Measurements from ENCODE around the gene EZH1.

The EZH1 gene
- 88.9 to 143 reads per million in 2 donors for total RNA-seq

DNA sequence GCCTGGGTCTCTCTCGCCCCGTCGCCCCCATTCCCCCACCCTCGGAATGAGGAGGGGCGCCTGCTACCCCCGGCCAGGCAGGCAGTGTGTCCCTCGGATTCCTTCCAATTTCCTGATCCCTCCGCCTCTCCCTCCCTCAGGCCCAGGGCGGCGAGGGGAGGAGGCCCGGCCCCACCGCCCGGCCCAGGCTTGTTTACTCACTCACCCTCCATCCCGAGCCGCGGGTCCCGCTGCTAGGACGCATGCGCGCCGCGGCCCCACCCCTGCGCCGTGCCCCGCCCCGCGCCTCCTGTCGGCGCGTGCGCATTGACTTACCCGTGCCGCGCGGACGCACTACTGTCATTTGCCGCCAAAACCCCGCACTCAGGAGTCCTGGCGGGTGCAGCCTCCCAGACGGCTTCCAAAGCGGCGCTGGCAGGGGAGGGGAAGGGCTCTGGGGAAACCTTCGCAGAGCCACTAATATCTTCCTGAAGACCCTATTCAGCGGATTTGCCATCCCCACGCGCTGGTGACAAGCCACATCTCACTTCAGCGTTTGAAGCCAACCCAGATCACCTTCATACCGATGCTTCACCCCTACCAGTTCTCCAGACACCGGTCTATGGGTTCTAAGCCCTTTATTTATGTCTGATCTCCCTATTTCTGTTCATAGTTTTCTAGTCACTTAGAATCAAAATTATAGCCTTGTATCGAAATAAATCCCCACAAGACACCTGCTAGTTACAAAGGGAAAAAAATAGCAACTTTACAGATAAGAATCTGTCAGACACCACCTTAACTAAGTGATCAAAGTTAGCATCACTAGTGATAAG lies at the start of gene EZH1:
EZH1 (minus strand) TSS at position 235 of the 812 bp plus-strand sequence. CDS start 16,099 bp downstream, outside the sequence.
- DNase-seq = peak; percentile 85 to 94 (median 87)

DNA sequence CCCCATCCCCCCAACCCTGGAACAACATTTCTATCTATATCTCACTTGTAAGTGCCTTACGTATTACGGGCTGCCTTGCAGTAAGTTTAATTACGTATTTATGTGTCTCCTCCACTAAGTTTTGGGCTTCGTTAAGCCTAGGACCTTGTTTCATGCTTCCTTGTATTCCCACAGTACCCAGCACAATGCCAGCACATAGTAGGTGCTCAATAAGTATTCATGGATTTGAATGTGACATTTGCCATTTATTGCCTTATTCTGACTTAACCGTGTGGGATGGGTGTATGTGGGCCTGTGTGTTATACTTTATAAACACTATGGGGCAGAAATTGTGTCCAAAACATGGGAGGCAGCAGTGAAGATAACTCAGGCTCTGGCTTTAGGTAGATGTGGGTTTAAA lies 47.7 kb upstream of the EZH1 start:
- DNase-seq = no peak

DNA sequence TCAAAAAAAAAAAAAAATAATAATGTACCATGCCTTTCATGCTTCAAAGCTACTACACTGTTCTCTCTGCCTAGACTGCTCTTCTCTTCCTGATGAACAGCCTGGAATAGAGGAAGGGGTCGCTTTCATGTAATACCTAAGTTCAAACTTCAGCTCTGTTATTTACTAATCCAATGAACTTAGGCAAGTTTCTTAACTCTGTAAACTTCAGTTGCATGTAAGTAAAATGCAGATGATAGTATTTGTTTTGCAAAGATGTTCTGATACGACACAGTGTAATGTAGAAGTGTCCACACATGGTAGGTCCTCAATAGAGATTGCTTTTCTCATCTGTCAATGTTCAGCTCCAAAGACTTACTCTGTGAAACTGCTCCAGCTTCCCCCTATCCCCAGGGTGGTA lies 47.1 kb upstream of the EZH1 start:
- no peak for DNase-seq

DNA sequence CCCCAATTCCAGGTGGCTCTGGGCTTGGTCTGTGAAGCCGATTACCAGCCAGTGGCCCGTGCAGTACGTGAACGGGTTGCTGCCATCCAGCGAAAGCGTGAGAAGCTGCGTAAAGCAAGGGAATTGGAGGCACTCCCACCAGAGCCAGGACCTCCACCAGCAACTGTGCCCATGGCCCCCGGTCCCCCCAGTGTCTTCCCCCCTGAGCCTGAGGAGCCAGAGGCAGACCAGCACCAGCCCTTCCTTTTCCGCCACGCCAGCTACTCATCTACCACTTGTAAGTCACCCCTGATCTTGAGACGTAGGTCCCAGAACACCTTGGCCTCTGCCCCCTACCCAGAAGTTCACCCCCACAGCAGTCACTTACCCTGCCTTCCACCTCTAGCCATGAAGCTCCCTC lies 42.4 kb upstream of the EZH1 start:
- DNase-seq = no peak

DNA sequence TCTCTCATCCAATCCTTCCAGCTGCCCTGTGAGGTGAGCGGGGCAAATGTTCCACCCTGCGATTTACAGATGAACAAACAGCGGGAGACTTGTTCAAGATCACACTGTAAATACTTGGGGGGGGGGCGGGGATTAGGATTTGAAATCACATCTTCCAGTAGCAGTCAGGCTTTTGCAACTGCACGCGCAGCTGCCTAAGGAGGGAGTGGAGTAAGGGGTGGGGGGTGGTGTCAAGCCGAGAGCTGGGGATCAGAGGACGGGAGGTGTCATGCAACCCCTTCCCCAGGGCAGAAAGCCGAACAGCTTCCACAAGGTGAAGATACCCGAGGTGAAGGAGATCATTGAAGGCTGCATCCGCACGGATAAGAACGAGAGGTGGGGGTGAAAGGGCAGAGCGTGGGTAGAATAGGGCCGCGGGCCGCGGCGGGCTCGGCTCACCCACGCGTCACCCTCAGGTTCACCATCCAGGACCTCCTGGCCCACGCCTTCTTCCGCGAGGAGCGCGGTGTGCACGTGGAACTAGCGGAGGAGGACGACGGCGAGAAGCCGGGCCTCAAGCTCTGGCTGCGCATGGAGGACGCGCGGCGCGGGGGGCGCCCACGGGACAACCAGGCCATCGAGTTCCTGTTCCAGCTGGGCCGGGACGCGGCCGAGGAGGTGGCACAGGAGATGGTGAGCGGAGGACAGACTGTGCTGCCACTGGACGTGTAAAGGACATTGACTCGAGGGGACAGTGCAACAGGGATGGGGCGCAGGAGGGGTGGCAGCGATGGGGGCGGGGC lies 40.2 kb upstream of the EZH1 start:
- peak in 1 of 5 experiments; percentile 15 for DNase-seq

DNA sequence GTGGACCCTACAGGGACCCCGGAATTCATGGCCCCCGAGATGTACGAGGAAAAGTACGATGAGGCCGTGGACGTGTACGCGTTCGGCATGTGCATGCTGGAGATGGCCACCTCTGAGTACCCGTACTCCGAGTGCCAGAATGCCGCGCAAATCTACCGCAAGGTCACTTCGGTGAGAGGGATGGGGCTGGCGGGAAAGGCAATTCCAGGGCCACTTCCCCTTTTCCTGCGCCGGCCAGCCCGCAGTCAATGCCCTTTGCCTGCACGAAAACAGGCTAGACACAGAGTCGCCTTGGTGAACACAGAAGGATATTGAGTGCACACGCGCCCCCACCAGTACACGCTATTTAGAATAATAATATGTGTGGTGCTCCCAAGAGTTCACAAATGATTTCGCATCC lies 39.6 kb upstream of the EZH1 start:
- DNase-seq = no peak

DNA sequence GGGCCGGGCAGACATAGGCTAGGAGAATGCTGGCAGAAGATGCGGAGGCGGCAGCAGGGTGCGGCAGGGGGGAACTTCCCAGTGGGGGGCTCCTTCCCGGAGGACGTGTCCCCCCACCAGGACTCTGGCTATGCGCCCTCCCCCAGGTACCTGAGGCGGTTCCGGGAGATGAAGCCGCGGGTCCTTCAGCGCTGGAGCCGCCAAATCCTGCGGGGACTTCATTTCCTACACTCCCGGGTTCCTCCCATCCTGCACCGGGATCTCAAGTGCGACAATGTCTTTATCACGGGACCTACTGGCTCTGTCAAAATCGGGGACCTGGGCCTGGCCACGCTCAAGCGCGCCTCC lies 38.9 kb upstream of the EZH1 start:
- DNase-seq = no peak

DNA sequence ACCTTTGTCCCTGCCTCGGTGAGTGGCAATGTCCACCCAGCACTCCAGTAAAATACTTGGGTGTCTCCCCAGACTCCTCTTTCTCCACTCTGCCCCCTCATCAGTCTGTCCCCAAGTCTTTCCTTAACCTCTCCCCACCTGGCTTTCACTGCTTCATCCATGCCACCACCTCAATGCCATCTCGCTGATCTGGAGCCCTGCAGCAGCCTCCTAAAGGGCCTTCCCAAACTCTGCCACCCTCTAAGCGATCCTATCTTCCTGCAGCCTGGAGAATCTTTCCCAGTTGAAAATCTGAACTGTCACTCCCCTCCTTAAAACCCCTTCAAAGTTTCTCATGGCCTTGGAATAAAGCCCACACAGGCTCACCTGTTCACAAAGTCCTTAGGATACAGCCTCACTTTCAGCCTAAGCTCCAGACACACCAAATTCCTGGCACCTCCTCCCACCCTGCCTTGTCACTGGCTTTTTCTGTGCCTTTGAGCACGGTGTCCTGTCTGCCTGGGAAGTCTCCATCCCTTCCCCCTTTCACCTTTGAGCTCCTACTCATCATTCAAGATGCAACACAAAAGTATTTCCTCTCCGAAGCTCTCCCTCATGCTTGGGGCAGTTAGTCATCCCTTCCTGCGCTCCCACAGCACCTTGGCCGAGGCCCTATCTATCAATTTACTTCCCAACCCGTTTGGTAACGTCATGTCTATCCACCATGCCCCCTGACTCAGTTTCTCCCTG lies 38.4 kb upstream of the EZH1 start:
- DNase-seq = no peak

DNA sequence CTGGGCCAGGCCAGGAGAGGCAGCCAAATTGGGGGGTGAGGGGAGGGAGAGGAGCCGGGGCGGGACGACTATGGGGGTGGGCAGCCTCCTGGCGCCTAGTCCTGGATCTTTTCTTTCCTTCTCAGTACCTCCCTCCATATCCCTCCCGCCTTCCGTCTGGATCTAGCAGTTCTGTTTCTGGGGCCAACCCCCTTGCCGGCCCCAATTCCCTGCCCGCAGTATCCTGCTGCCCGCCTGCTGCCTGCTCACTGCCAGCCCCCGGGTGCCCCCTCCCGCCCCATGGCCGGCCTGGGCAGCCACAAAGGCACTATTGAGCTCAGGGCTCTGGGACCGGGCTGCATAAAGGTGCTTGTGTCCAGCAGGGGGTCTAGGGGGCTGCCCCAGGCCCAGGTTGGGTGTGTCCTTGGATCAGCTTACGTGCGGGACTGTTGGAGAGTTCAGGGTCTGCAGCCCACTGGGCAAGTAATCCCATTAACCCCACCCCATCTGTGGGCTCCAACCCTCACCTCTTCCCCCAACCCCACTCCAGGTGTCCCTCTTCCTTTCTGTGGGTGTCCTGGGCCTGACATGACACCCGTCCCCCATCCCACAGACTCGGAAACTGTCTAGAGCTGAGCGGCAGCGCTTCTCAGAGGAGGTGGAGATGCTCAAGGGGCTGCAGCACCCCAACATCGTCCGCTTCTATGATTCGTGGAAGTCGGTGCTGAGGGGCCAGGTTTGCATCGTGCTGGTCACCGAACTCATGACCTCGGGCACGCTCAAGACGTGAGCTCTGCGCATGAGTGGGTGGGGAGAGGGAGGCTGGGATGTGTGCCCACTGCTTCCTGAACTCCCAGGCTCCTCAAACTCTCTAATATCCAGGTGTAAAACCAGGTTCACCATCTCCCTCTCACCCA lies 37.6 kb upstream of the EZH1 start:
- no peak for DNase-seq

DNA sequence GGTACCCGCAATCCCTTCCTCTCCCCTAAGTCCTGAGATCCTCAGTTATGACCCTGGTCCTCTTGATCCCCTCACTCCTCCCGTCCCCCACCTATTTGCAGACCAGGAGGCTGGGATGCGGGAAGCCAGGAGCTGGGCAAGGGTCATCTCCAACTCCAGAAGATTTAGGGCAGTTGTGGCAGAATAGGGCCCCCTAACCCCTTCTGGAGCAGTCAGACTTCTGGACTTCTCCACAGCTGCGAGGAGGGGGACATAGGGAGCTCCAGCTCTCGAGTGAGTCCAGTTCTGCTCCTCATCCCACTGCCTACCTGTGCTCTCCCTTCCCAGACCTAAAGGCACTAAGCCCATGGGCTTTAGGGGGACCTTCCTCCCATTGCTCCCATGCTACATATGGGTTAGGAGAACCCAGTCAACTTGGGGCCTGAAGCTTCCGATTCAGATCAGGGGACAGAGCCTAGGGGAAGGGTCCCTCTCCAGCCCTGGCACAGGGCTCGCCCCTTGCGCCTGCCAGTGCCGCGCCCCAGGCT lies 36.9 kb upstream of the EZH1 start:
- DNase-seq = no peak

DNA sequence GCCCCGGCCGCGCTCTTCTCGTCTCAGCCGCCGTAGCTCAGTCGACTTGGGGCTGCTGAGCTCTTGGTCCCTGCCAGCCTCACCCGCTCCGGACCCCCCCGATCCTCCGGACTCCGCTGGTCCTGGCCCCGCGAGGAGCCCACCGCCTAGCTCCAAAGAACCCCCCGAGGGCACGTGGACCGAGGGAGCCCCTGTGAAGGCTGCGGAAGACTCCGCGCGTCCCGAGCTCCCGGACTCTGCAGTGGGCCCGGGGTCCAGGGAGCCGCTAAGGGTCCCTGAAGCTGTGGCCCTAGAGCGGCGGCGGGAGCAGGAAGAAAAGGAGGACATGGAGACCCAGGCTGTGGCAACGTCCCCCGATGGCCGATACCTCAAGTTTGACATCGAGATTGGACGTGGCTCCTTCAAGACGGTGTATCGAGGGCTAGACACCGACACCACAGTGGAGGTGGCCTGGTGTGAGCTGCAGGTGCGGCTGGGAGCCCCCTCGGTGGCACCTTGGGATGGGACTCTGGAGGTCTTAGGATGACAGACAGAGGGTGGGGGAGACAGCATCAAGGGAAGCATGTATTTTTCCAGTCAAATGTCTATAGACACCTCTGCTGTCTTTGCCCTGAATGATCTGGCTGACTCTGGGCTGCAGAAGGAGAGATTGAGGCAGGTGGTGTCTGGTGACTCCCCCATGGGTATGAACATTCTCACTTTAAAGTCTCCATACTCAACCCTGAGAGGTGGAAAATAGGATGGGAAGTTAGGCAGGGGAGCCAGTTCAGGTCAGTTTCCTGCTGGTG lies 36.2 kb upstream of the EZH1 start:
- no peak for DNase-seq

DNA sequence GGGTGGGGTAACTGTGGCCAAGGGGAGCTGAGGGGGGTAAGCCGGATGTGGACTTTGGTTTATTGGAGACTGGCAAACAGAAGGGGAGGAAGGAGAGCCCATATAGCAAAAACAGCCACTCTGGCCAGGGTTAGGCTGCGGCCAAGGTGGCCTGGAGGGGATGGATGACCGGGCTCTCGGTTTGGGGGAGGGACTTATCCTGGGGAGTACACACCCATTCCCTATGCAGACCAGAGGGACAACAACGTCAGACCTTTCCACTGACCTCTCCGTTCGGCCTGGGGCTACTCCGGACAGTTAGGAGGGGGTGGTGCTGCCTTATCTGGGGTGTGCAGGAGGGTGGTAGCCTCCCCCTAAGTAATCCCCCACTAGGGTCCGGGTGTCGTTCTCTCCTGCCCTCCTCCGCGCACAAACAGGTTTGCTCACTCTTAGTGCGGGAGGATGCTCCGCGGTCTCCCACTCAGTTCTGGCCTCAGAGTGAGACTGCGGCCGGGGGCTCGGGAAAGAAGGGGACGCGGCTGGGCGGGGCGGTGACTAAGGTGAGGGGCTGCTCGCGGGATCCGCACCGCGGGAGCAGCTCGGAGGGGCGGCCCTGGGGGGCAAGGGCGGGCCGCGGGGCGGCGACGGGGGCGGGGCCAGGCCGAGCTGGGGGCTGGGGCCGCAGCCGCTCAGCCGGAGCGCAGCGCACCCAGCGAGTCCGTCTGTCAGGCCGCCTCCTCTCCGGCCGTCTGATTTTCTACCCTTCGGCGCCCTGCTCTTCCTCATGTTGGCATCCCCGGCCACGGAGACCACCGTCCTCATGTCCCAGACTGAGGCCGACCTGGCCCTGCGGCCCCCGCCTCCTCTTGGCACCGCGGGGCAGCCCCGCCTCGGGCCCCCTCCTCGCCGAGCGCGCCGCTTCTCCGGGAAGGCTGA lies 35.4 kb upstream of the EZH1 start, which contains the start of gene WNK4:
WNK4 (plus strand) TSS at position 675 of the 915 bp plus-strand sequence; CDS start at position 764, 89 bp downstream.
- no peak for DNase-seq

DNA sequence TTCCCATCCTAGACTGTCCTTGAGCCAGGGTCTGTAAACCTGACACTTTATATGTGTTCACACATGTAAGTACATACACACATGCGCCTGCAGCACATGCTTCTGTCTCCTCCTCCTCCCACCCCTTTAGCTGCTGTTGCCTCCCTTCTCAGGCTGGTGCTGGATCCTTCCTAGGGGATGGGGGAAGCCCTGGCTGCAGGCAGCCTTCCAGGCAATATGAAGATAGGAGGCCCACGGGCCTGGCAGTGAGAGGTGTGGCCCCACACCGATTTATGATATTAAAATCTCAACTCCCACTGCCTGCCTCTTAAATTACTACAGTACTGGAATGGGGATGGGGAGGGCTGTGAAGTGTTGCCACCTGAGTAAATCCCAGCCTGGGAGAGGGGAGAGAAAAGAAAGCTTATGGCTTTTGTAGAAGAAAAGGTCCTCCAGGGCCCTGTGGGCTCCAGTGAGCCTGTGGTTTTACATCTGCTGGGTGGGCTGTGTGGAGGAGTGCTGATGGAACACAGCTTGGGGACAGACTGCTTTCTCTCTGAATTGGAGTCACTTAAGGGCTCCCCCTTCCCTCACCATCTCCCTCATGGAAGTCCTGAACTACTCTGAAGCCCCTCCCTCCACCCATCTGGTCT lies 34.6 kb upstream of the EZH1 start:
- no peak for DNase-seq

DNA sequence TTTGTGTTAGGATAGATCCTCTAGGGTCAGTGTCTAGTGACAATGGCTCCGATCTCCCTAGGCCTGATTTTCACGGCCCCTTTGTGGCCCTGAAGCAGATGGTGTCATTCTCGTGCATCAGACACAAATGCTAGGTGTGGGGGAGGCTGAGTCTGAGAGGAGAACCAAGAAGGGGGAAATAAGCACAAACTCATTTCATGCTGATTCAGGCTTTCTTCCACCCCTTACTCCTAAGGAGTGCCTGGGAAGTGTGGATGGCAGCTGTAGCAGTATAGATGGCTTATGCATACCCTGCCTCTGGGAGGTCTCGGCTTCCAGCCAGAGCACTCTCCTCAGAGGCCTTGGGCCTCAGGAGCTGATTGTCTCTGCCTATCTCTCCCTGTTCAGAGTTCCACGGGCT lies 33.7 kb upstream of the EZH1 start:
- DNase-seq = no peak

DNA sequence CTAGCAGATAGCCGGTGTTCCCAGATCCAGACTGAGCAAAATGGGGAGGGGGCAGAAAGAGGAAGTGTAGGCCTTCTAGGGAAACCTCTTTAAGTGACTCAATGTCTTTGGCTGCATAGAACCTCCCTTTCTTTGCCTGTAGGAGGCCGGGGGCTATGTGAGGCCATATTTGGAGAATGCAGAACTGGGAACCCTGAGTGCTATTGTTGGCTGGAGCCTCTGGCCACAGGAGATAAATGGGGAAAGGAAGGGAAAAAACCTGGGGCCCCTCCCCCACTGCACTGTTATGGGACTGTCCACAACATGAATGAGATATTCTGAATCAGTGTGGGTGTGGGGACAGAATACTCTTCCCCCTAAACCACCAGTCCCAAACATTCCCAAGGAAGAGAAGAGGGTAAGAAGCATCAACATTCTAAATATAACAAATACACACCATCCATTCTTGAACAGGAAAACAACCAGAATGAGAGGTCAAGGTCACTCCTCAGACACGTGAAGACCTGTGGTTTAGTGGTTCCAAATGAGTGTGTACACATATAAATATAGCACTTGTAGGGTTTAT lies 30.8 kb upstream of the EZH1 start:
- DNase-seq = no peak

DNA sequence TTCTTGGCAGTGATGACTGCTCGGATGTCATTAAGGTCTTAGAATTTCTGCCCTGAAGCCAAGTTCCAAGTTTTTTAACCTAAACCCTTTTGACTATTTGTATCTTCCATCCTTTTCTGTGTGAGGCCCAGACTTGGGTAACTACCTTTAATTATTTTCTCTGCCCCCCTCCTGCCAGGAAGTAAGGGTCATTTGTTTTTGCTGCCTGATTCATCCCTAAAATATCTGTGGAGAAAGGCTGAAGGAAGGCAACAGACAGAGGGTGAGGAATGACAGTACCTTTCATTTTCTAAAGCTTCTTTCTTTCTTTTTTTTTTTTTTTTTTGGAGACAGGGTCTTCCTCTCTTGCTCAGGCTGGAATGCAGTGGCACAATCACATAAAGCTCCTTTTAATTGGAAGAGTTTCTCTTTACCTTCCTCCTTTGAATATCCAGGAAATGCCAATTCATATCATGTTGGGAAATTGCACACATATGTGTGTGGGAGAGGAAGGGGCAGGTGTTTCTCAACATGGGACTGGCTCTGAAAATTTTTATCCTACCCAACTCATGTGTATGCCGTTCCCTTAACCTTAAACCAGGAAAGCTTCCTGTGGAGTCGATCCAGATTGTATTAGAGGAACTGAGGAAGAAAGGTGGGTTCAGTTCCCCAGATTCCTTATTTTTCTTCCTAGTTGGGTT lies 29.4 kb upstream of the EZH1 start:
- DNase-seq = no peak

DNA sequence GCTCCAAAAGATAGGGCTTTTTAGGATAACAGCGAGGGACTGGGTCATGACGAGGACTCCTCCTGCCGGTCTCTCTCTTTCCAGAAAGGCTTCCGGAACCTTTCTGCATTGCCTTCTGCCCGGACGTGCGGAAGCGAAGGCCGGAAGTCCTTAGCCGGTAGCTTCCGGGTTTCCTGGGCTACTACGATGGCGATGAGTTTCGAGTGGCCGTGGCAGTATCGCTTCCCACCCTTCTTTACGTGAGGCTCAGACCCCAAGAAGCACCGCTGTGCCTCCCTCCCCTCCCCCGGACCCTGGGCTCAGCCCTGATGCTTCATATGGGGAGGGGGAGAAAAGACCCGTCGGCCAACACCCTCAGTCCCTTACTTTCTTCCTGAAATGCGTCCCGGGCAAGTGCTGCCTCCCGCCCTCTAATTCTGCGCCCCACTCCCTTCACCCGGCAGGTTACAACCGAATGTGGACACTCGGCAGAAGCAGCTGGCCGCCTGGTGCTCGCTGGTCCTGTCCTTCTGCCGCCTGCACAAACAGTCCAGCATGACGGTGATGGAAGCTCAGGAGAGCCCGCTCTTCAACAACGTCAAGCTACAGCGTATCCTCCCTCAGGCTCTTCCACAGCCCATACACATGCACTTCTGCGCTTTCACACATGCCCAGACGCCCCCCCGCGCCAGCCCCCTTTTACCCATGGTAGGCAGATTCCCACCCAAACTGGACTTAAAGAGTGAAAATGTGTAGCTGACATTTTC lies 28.6 kb upstream of the EZH1 start, which contains the start of gene VPS25:
VPS25 (plus strand) TSS at position 160 of the 746 bp plus-strand sequence; CDS start at position 187, 27 bp downstream.
- peak; percentile 28 to 87 (median 59) for DNase-seq

DNA sequence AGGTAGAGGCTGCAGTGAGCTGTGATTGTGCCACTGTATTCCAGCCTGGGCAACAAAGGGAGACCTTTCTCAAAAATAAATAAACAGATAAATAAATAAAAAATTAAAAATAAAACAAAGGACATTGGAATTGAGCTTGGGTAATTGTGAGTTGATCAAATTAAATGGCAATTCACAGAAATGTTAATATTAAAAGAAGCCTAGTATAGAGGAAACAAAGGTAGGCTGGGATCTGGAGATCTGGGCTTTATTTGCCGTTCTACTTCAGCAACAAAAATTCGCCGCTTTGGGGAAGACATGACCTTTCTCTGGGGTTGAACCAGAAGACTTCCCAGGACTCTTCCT lies 28.1 kb upstream of the EZH1 start:
- DNase-seq = no peak

Data from T-helper 2 cell (primary cell).